ACC112 (cell line): ENCODE data around the gene FAM110C.

ENCODE experiments used
- H2AFZ ChIP-seq: fragments of 200-600 bp; sonication (generic); one replicate; pipeline ENCODE4 v1.6.0; 2017; ENCODE audit warnings: antibody characterized with exemption, low read length; ENCODE audit not compliant: unreplicated experiment
- H3K27ac ChIP-seq: fragments of 200-600 bp; sonication (generic); 2 replicates; pipeline ENCODE4 v1.5.1; 2014; ENCODE audit warnings: low read depth, mild to moderate bottlenecking, antibody characterized with exemption, low read length, moderate library complexity
- H3K27me3 ChIP-seq: fragments of 200-600 bp; sonication (generic); 2 replicates; pipeline ENCODE4 v1.6.1; 2014; ENCODE audit warnings: mild to moderate bottlenecking, antibody characterized with exemption, low read length, moderate library complexity, mixed read lengths; ENCODE audit not compliant: insufficient read depth
- H3K36me3 ChIP-seq: fragments of 200-600 bp; sonication (generic); 2 replicates; pipeline ENCODE4 v1.6.1; 2016; ENCODE audit warnings: mild to moderate bottlenecking, antibody characterized with exemption, low read length, moderate library complexity, mixed read lengths; ENCODE audit not compliant: insufficient read depth
- H3K4me1 ChIP-seq: fragments of 200-600 bp; sonication (generic); one replicate; pipeline ENCODE4 v1.6.1; 2016; ENCODE audit warnings: low read length, mixed read lengths; ENCODE audit not compliant: insufficient read depth, unreplicated experiment, control insufficient read depth
- H3K4me3 ChIP-seq: fragments of 200-600 bp; sonication (generic); 2 replicates; pipeline ENCODE4 v1.5.1; 2014; ENCODE audit warnings: mild to moderate bottlenecking, low read depth, low read length
- H3K79me2 ChIP-seq: fragments of 200-600 bp; sonication (generic); one replicate; pipeline ENCODE4 v1.6.0; 2016; ENCODE audit warnings: low read length; ENCODE audit not compliant: control insufficient read depth, unreplicated experiment, insufficient read depth

FAM110C gene

GRCh38 chr2:42788-43187, 3.5 kb downstream of the FAM110C start:
- H3K36me3 ChIP-seq = no peaks in the 10 kb centered on the region
- H3K27me3 ChIP-seq = peaks cover 76% of the 10 kb centered on the region
- no peak overlapping the region for H3K27ac ChIP-seq
- H3K4me3 ChIP-seq = no peak overlapping the region
- H3K4me1 ChIP-seq = no peaks in the 10 kb centered on the region
- no peaks in the 10 kb centered on the region for H3K79me2 ChIP-seq
- H2AFZ ChIP-seq = no peak overlapping the region

DNA sequence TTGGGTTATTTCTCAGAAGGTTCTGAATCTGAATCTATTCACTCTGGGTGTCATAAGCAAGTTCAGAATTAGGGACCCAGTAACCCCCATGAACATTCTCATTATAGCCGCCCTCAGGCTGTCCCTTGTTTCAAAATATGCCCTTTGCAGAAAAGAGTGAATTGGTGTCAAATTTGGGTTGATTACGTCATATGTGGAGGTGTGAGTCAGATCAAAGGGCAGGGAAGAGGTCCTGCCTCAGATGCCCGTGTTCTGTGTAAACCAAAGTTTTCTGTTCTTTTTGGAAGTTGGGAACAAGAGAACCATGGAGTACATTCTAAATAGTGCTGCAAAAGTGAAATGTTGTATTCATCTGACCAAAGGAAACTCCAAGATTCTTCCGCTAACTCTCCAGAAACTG, 5.8 kb downstream of the FAM110C start:
- Histone ChIP-seq H3K79me2 (no peaks in the 10 kb centered on the region), H3K4me3 (no peak overlapping the region), H3K4me1 (no peaks in the 10 kb centered on the region), H2AFZ (no peak overlapping the region), H3K27me3 (peaks cover 53% of the 10 kb centered on the region), H3K27ac (no peak overlapping the region), H3K36me3 (no peaks in the 10 kb centered on the region)

GRCh38 chr2:38155-38554, 8.2 kb downstream of the FAM110C start:
- Histone ChIP-seq H3K79me2 (no peaks in the 10 kb centered on the region), H3K27me3 (peaks cover 31% of the 10 kb centered on the region; the same call in 1 of the 2 replicates), H3K27ac (no peak overlapping the region), H3K36me3 (no peaks in the 10 kb centered on the region), H3K4me1 (no peaks in the 10 kb centered on the region), H2AFZ (no peak overlapping the region), H3K4me3 (no peak overlapping the region)

GRCh38 chr2:36318-36717, 10.0 kb downstream of the FAM110C start:
- Histone ChIP-seq H3K36me3 (no peaks in the 10 kb centered on the region), H3K27ac (no peak overlapping the region), H3K79me2 (no peaks in the 10 kb centered on the region), H3K27me3 (peaks cover 19% of the 10 kb centered on the region; the same call in 1 of the 2 replicates), H3K4me3 (no peak overlapping the region), H3K4me1 (no peaks in the 10 kb centered on the region), H2AFZ (no peak overlapping the region)

- Histone ChIP-seq H3K27ac (no peak overlapping the region), H2AFZ (no peak overlapping the region), H3K36me3 (no peaks in the 10 kb centered on the region), H3K27me3 (peaks cover 15% of the 10 kb centered on the region; the same call in 1 of the 2 replicates), H3K79me2 (no peaks in the 10 kb centered on the region), H3K4me3 (no peak overlapping the region), H3K4me1 (no peaks in the 10 kb centered on the region)
These were observed 10.5 kb downstream of the FAM110C start for GRCh38 chr2:35852-36251.

- H3K4me1 ChIP-seq = no peaks in the 10 kb centered on the region
- no peak overlapping the region for H3K27ac ChIP-seq
- H3K4me3 ChIP-seq = no peak overlapping the region
- H3K36me3 ChIP-seq = no peaks in the 10 kb centered on the region
- H3K27me3 ChIP-seq = no peaks in the 10 kb centered on the region
- no peak overlapping the region for H2AFZ ChIP-seq
- H3K79me2 ChIP-seq = no peaks in the 10 kb centered on the region
These were observed 12.7 kb downstream of the FAM110C start for GRCh38 chr2:33620-34019.

DNA sequence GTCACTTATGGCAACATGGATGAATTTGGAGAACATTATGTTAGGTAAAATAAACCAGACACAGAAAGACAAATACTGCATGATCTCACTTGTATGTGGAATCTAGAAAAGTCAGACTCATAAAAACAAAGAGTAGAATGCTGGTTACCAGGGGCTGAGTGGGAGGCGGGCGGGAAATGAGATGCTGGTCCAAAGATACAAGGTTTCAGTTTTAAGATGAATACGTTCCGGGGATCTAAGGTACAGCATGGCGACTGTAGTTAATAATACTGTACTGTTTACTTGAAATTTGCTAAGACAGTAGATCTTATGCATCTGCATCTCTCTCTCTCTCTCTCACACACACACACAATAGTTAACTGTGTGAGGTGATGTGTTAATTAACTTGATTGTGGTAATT, 14.2 kb downstream of the FAM110C start:
- no peaks in the 10 kb centered on the region for H3K36me3 ChIP-seq
- no peaks in the 10 kb centered on the region for H3K79me2 ChIP-seq
- no peak overlapping the region for H3K27ac ChIP-seq
- no peaks in the 10 kb centered on the region for H3K4me1 ChIP-seq
- no peak overlapping the region for H2AFZ ChIP-seq
- no peaks in the 10 kb centered on the region for H3K27me3 ChIP-seq
- no peak overlapping the region for H3K4me3 ChIP-seq

GRCh38 chr2:29253-29652, 17.1 kb downstream of the FAM110C start:
- Histone ChIP-seq H3K27ac (no peak overlapping the region), H3K27me3 (no peaks in the 10 kb centered on the region), H3K4me1 (no peaks in the 10 kb centered on the region), H3K4me3 (no peak overlapping the region), H2AFZ (no peak overlapping the region), H3K79me2 (no peaks in the 10 kb centered on the region), H3K36me3 (no peaks in the 10 kb centered on the region)

DNA sequence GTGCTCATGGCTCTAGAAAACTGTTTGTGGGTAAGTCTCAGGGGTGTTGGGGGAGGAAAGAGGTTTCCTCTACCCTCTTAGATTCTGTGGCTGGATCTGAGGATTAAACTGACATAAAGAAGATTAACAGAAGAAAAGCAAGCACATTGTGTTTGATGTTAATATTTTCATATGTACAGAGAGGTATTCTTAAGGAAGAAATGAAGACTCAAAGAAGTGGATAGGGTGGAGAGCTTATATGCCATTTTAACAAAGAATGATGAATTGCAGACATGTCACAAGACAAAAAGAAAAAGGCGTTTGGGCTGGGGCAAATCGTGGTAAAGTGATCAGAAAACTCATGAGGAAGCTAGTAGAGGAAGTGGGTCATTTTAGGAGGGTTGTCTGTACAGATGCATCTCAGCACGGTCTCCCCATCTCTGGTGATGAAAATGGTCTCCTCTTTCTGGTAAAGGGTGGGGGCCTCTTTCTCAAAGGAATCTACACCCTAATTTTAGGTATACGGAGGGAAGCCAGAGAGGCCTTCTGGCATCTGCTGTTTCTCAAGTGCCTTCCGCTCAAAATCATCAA, 17.8 kb downstream of the FAM110C start:
- no peak overlapping the region for H3K4me3 ChIP-seq
- no peaks in the 10 kb centered on the region for H3K27me3 ChIP-seq
- no peaks in the 10 kb centered on the region for H3K4me1 ChIP-seq
- H3K79me2 ChIP-seq = no peaks in the 10 kb centered on the region
- no peak overlapping the region for H3K27ac ChIP-seq
- no peak overlapping the region for H2AFZ ChIP-seq
- no peaks in the 10 kb centered on the region for H3K36me3 ChIP-seq

DNA sequence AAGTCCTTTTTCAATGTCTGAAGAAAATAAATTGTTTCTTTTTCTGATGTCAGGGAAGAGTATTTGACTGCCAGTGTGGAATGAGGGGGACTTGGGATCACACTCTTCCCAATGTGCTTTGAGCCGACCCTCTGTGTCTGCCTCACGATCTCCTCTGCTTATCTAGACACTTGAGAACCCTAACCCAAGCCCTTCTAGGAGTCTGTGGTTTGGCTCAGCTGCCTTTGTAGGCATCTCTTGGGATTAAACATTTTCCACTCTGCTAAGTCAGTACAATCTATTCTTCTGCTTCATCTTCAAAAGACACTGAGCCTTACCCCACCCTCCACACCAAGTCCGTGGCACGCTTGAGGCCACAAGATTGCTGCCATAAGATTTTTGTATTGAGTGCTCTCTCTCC, 19.4 kb downstream of the FAM110C start:
- Histone ChIP-seq H2AFZ (no peak overlapping the region), H3K27ac (no peak overlapping the region), H3K4me3 (no peak overlapping the region), H3K27me3 (no peaks in the 10 kb centered on the region), H3K4me1 (no peaks in the 10 kb centered on the region), H3K36me3 (no peaks in the 10 kb centered on the region), H3K79me2 (no peaks in the 10 kb centered on the region)

DNA sequence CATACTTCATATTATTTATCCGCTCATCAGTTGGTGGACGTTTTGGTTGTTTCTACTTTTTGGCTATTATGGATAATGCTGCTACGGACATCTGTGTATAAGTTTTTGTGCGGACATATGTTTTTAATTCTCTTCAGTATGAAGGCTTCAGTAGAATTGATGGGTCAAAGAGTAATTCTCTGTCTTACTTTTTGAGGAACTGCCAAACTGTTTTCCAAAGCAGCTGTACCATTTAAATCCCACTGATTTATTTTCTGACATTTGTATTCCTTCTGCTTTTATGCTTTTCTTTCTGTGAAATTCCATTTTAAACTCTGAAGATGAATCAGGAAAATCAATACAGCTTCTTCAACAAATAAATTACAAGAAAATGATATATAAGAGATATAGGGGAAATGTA, 20.8 kb downstream of the FAM110C start:
- Histone ChIP-seq H3K36me3 (no peaks in the 10 kb centered on the region), H3K4me1 (no peaks in the 10 kb centered on the region), H3K79me2 (no peaks in the 10 kb centered on the region), H3K27ac (no peak overlapping the region), H3K4me3 (no peak overlapping the region), H3K27me3 (no peaks in the 10 kb centered on the region), H2AFZ (no peak overlapping the region)
